AG04450 (cell line): ENCODE results near the gene LUC7L. TPM values are rescaled to one million over a fixed set of nuclear protein-coding genes. Genes with fewer than 3 reads are reported as not detected.

ENCODE experiments used
- CTCF ChIA-PET: fragments of 300-600, 350-600 bp; formaldehyde crosslinking; extraction: SDS; loops from one replicate; lab custom pipeline; 2022; ENCODE audit warnings: antibody characterized with exemption, inconsistent platforms; lab: Charles Lee
- POLR2A ChIA-PET: fragments of 350-600 bp; formaldehyde crosslinking; extraction: SDS; loops from one replicate; lab custom pipeline; 2021; ENCODE audit warnings: antibody characterized with exemption, inconsistent platforms; lab: Yijun Ruan, JAX
- DNase-seq: peaks from one replicate; pipeline ENCODE4 v3.0.0-alpha.2; 2011; ENCODE audit warnings: low read depth, low spot score
- H3K27ac ChIP-seq: one replicate; pipeline ENCODE4 v1.5.1; 2012; ENCODE audit warnings: low read depth, low read length, control low read depth
- H3K27me3 ChIP-seq: one replicate; pipeline ENCODE4 v1.6.0; 2012; ENCODE audit warnings: low read length; ENCODE audit not compliant: control insufficient read depth, insufficient read depth
- H3K4me3 ChIP-seq: 2 replicates; pipeline ENCODE4 v1.5.1; 2011; ENCODE audit warnings: mild to moderate bottlenecking, low read depth, low read length, control low read depth
- H3K9me3 ChIP-seq: 2 replicates; pipeline ENCODE4 v1.5.1; 2012; ENCODE audit warnings: low read length; ENCODE audit not compliant: control insufficient read depth, insufficient read depth
- CTCF ChIP-seq: IDR thresholded peaks from 2 replicates; pipeline ENCODE4 v1.5.1; 2011; ENCODE audit warnings: low read depth, low read length, control low read depth, inconsistent platforms
- polyA plus RNA-seq: library from polyadenylated mRNA; depleted of rRNA; stranded (reverse); fragments of >200 nt; gene quantifications from 2 replicates; pipeline ENCODE4 v1.2.3, GENCODE V29; 2011

The LUC7L gene
- polyA plus RNA-seq, 1 experiment = 47.2 TPM

GRCh38 chr16:146646-147045 is 82.6 kb downstream of the LUC7L start:
- H3K4me3 ChIP-seq = no peak overlapping the region
- ChIA-PET POLR2A (no interaction called here), CTCF (no interaction called here)
- H3K9me3 ChIP-seq = no peaks in the 10 kb centered on the region
- TF ChIP-seq CTCF = no peak
- H3K27me3 ChIP-seq = no peaks in the 10 kb centered on the region
- H3K27ac ChIP-seq = no peak overlapping the region
- no peak for DNase-seq

GRCh38 chr16:144797-145252 is 84.4 kb downstream of the LUC7L start:
- Histone ChIP-seq H3K27ac (no peak overlapping the region), H3K4me3 (no peak overlapping the region), H3K9me3 (no peaks in the 10 kb centered on the region), H3K27me3 (no peaks in the 10 kb centered on the region)
- ChIA-PET CTCF (no interaction called here), POLR2A (no interaction called here)
- no peak for DNase-seq
- no peak for TF ChIP-seq CTCF

- Histone ChIP-seq H3K4me3 (no peak overlapping the region), H3K27ac (no peak overlapping the region), H3K27me3 (no peaks in the 10 kb centered on the region), H3K9me3 (no peaks in the 10 kb centered on the region; the same call in 1 of the 2 replicates)
- ChIA-PET POLR2A (no interaction called here), CTCF (interaction anchor here (0.9 kb wide), 1 partner anchor 77 kb away, joined by 3 read pairs; no protein-coding TSS in a partner anchor)
- DNase-seq = no peak
- TF ChIP-seq CTCF = no peak
Measured at GRCh38 chr16:143456-143855, 85.8 kb downstream of the LUC7L start.

- TF ChIP-seq CTCF = no peak
- Histone ChIP-seq H3K4me3 (no peak overlapping the region), H3K9me3 (no peaks in the 10 kb centered on the region; the same call in 1 of the 2 replicates), H3K27me3 (no peaks in the 10 kb centered on the region), H3K27ac (no peak overlapping the region)
- ChIA-PET POLR2A (no interaction called here), CTCF (no interaction called here)
- DNase-seq = no peak
Measured at GRCh38 chr16:143047-143446, 86.2 kb downstream of the LUC7L start.

- CTCF ChIA-PET = interaction anchor here (1.1 kb wide), 1 partner anchor 35 kb away, joined by 3 read pairs; no protein-coding TSS in a partner anchor
- no peaks in the 10 kb centered on the region for H3K27me3 ChIP-seq
- TF ChIP-seq CTCF = no peak
- POLR2A ChIA-PET = no interaction called here
- no peak for DNase-seq
- H3K4me3 ChIP-seq = no peak overlapping the region
- H3K9me3 ChIP-seq = no peaks in the 10 kb centered on the region; the same call in 1 of the 2 replicates
- H3K27ac ChIP-seq = no peak overlapping the region
Measured at GRCh38 chr16:142405-142967, 86.8 kb downstream of the LUC7L start.
